HepG2 (cell line): ENCODE measurements around the gene COCH. TPM values are rescaled to one million over a fixed set of nuclear protein-coding genes. Genes with fewer than 3 reads are reported as not detected.

Experiments
- CBX2 ChIP-seq, 2 experiments: fragments of 200-600 bp in 1 of 2; sonication (generic); formaldehyde crosslinking in 1 of 2; IDR thresholded peaks; 2 replicates each; pipeline versions ENCODE4 v1.7.0 to v1.8.1; 2018 to 2022; ENCODE audit warnings: low read depth in 2 of 2, low read length in 1 of 2, mild to moderate bottlenecking in 1 of 2, missing genetic modification reagents in 1 of 2
- CBX5 ChIP-seq: sonication (generic); formaldehyde crosslinking; IDR thresholded peaks from 2 replicates; pipeline ENCODE4 v1.4.0; 2020; ENCODE audit warnings: missing genetic modification reagents, borderline replicate concordance
- CREBL2 ChIP-seq: sonication (generic); formaldehyde crosslinking; IDR thresholded peaks from 2 replicates; pipeline ENCODE4 v1.8.1; 2023; ENCODE audit warnings: missing genetic modification reagents, mild to moderate bottlenecking, borderline replicate concordance
- FOXO1 ChIP-seq: sonication (generic); formaldehyde crosslinking; IDR thresholded peaks from 2 replicates; pipeline ENCODE4 v1.4.0; 2020; ENCODE audit warnings: missing genetic modification reagents
- SOX13 ChIP-seq, 3 experiments: fragments of 450-650 bp in 1 of 3; sonication (generic) in 1 of 3; formaldehyde crosslinking in 1 of 3; IDR thresholded peaks in 2 of 3; conservative IDR thresholded peaks in 1 of 3; 2 replicates each; pipeline versions ENCODE4 v1.5.0 to v1.6.1; 2016 to 2020; ENCODE audit warnings: antibody characterized with exemption in 1 of 3, mild to moderate bottlenecking in 1 of 3, missing compliant biosample characterization in 1 of 3, missing genetic modification reagents in 1 of 3, moderate library complexity in 1 of 3
- ZBTB21 ChIP-seq: sonication (generic); formaldehyde crosslinking; IDR thresholded peaks from 2 replicates; pipeline ENCODE4 v1.4.0; 2020; ENCODE audit warnings: missing genetic modification reagents
- ZNF180 ChIP-seq: sonication (generic); formaldehyde crosslinking; IDR thresholded peaks from 2 replicates; pipeline ENCODE4 v1.4.0; 2020; ENCODE audit warnings: low read depth, missing genetic modification reagents, borderline replicate concordance
- ZNF205 ChIP-seq: IDR thresholded peaks from 2 replicates; pipeline ENCODE4 v1.6.1; 2018; ENCODE audit warnings: missing biosample characterization, missing genetic modification reagents
- ZNF33A ChIP-seq: sonication (generic); formaldehyde crosslinking; IDR thresholded peaks from 2 replicates; pipeline ENCODE4 v1.5.1; 2020; ENCODE audit warnings: missing genetic modification reagents, mild to moderate bottlenecking, moderate library complexity, borderline replicate concordance
- ZNF33B ChIP-seq: sonication (generic); formaldehyde crosslinking; IDR thresholded peaks from 2 replicates; pipeline ENCODE4 v1.5.1; 2020; ENCODE audit warnings: mild to moderate bottlenecking, missing genetic modification reagents
- ZNF34 ChIP-seq: sonication (generic); formaldehyde crosslinking; IDR thresholded peaks from 2 replicates; pipeline ENCODE4 v1.4.0; 2020; ENCODE audit warnings: mild to moderate bottlenecking, missing genetic modification reagents, borderline replicate concordance
- ZNF512 ChIP-seq: sonication (generic); formaldehyde crosslinking; IDR thresholded peaks from 2 replicates; pipeline ENCODE4 v1.4.0; 2020; ENCODE audit warnings: mild to moderate bottlenecking, missing genetic modification reagents
- ZNF556 ChIP-seq: sonication (generic); formaldehyde crosslinking; IDR thresholded peaks from 2 replicates; pipeline ENCODE4 v1.4.0; 2020; ENCODE audit warnings: mild to moderate bottlenecking, missing genetic modification reagents, borderline replicate concordance
- ZNF598 ChIP-seq: sonication (generic); formaldehyde crosslinking; IDR thresholded peaks from 2 replicates; pipeline ENCODE4 v1.5.1; 2020; ENCODE audit warnings: mild to moderate bottlenecking, missing genetic modification reagents, borderline replicate concordance
- ZNF761 ChIP-seq: sonication (generic); formaldehyde crosslinking; conservative IDR thresholded peaks from 2 replicates; pipeline ENCODE4 v1.4.0; 2020; ENCODE audit warnings: mild to moderate bottlenecking, missing genetic modification reagents
- ZNF766 ChIP-seq: sonication (generic); formaldehyde crosslinking; IDR thresholded peaks from 2 replicates; pipeline ENCODE4 v1.5.0; 2020; ENCODE audit warnings: missing genetic modification reagents, borderline replicate concordance
- ZNF780A ChIP-seq: sonication (generic); formaldehyde crosslinking; IDR thresholded peaks from 2 replicates; pipeline ENCODE4 v1.8.0; 2022; ENCODE audit warnings: mild to moderate bottlenecking, missing genetic modification reagents, moderate library complexity
- ZNF83 ChIP-seq: sonication (generic); formaldehyde crosslinking; IDR thresholded peaks from 2 replicates; pipeline ENCODE4 v1.4.0; 2020; ENCODE audit warnings: missing genetic modification reagents, mild to moderate bottlenecking, borderline replicate concordance
- polyA plus RNA-seq, 8 experiments: library from polyadenylated mRNA; depleted of rRNA in 3 of 8; stranded (reverse) in 7 of 8; unstranded in 1 of 8; fragments of >200 nt; fragmentation: Illumina TruSeq in 4 of 8; extraction: Trizol in 4 of 8; gene quantifications; 2 replicates each; pipeline versions ENCODE4 v1.2.1 to v1.2.3, GENCODE V29; 2011 to 2016; ENCODE audit warnings: low read depth in 4 of 8, missing spikeins in 1 of 8, mixed read lengths in 1 of 8; ENCODE audit not compliant: insufficient read depth in 1 of 8
- total RNA-seq, 5 experiments: library from RNA; depleted of rRNA; stranded (reverse); fragments of >200 nt; fragmentation: Illumina TruSeq; extraction: Trizol; gene quantifications; 2 replicates each; pipeline ENCODE4 v1.2.3, GENCODE V29; 2016; ENCODE audit warnings: low read depth in 1 of 5
- TF ChIP-seq, protein P1 (sequence below): sonication (generic); formaldehyde crosslinking; IDR thresholded peaks from 2 replicates; pipeline ENCODE4 v1.4.0; 2020; ENCODE audit warnings: low read depth, mild to moderate bottlenecking, missing genetic modification reagents
- TF ChIP-seq, protein P2 (sequence below): sonication (generic); formaldehyde crosslinking; IDR thresholded peaks from 2 replicates; pipeline ENCODE4 v1.8.0; 2022; ENCODE audit warnings: mild to moderate bottlenecking, missing genetic modification reagents; ENCODE audit not compliant: insufficient replicate concordance

Gene COCH
- total and polyA plus RNA-seq, 2 of the 13 experiments (the other 11 are each of a cell fraction or from before 2014, with no cell fraction given), result 78.2 to 79.3 TPM

GRCh38 chr14:30873308-30874119, 845 bp upstream of the COCH start (continued):
- TF ChIP-seq, protein P1, sequence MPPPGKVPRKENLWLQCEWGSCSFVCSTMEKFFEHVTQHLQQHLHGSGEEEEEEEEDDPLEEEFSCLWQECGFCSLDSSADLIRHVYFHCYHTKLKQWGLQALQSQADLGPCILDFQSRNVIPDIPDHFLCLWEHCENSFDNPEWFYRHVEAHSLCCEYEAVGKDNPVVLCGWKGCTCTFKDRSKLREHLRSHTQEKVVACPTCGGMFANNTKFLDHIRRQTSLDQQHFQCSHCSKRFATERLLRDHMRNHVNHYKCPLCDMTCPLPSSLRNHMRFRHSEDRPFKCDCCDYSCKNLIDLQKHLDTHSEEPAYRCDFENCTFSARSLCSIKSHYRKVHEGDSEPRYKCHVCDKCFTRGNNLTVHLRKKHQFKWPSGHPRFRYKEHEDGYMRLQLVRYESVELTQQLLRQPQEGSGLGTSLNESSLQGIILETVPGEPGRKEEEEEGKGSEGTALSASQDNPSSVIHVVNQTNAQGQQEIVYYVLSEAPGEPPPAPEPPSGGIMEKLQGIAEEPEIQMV (CRISPR knock-in tag), result no peak
- 0 out of 2 replicates have a peak, but pooled peaks have one; percentile 6 for TF ChIP-seq FOXO1 (CRISPR knock-in tag)
- TF ChIP-seq ZNF34 (CRISPR knock-in tag), result no peak
- no peak for TF ChIP-seq ZNF761 (CRISPR knock-in tag)
- TF ChIP-seq CREBL2 (CRISPR knock-in tag), result no peak
- peak; percentile 61; the same call in 1 of the 2 replicates for TF ChIP-seq SOX13 (IDR thresholded peaks at IDR 0.05)
- no peak; a peak in 1 of 4 replicates for TF ChIP-seq SOX13 (CRISPR knock-in tag; conservative IDR thresholded peaks at IDR 0.05 in 1 of 2, IDR thresholded peaks at IDR 0.05 in 1 of 2)
- TF ChIP-seq ZNF33B (CRISPR knock-in tag), result peak; percentile 22; the same call in 1 of the 2 replicates
- no peak for TF ChIP-seq ZNF766 (CRISPR knock-in tag)
- no peak for TF ChIP-seq ZNF780A (CRISPR knock-in tag)
- TF ChIP-seq CBX5 (CRISPR knock-in tag), result peak; percentile 30; the same call in 1 of the 2 replicates
- TF ChIP-seq ZNF512, result no peak
- 0 out of 2 replicates have a peak, but pooled peaks have one; percentile 21 for TF ChIP-seq ZNF205
- 0 out of 2 replicates have a peak, but pooled peaks have one; percentile 41 for TF ChIP-seq ZNF83 (CRISPR knock-in tag)
- no peak for TF ChIP-seq ZNF556
- TF ChIP-seq CBX2 (IDR thresholded peaks at IDR 0.05; ENCODE audit: low read depth, low read length), result peak; percentile 92
- TF ChIP-seq CBX2 (CRISPR knock-in tag; IDR thresholded peaks at IDR 0.05; ENCODE audit: low read depth), result peak; percentile 87; the same call in 1 of the 2 replicates
- TF ChIP-seq ZNF33A, result no peak
- TF ChIP-seq, protein P2, sequence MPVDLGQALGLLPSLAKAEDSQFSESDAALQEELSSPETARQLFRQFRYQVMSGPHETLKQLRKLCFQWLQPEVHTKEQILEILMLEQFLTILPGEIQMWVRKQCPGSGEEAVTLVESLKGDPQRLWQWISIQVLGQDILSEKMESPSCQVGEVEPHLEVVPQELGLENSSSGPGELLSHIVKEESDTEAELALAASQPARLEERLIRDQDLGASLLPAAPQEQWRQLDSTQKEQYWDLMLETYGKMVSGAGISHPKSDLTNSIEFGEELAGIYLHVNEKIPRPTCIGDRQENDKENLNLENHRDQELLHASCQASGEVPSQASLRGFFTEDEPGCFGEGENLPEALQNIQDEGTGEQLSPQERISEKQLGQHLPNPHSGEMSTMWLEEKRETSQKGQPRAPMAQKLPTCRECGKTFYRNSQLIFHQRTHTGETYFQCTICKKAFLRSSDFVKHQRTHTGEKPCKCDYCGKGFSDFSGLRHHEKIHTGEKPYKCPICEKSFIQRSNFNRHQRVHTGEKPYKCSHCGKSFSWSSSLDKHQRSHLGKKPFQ (CRISPR knock-in tag), result no peak
- TF ChIP-seq ZNF180 (CRISPR knock-in tag), result no peak
- no peak for TF ChIP-seq ZBTB21 (CRISPR knock-in tag)
- TF ChIP-seq ZNF598 (CRISPR knock-in tag), result no peak
